IMR-90 (cell line): Measurements from ENCODE around the gene GTF2F2. TPM values are rescaled to one million over a fixed set of nuclear protein-coding genes. Genes with fewer than 3 reads are reported as not detected.

ENCODE experiments used
- ATAC-seq: fragments of 200-7000 bp; cut with Tn5 transposase; 2 replicates; pipeline ENCODE4 v1.9.1; 2020; ENCODE audit warnings: low read depth, mild to moderate bottlenecking, moderate library complexity
- BruUV-seq: library from RNA; stranded (reverse); fragments of 400-500 nt; replicated peaks from 2 replicates; lab custom pipeline; 2021; lab: Mats Ljungman, UMichigan
- CTCF ChIA-PET: fragments of 300-600 bp; formaldehyde crosslinking; extraction: SDS; loops from one replicate; lab custom pipeline; 2021; ENCODE audit warnings: antibody characterized with exemption; lab: Yijun Ruan, JAX
- POLR2A ChIA-PET: fragments of 300-600 bp; sonication (Branson Sonifier 250); formaldehyde crosslinking; loops from one replicate; lab custom pipeline; 2022; ENCODE audit warnings: antibody characterized with exemption; ENCODE audit not compliant: unreplicated experiment; lab: Charles Lee
- DNase-seq: peaks from one replicate; pipeline ENCODE4 v3.0.0; 2013
- H2AFZ ChIP-seq: replicated peaks from 2 replicates; pipeline ENCODE3; 2013; ENCODE audit warnings: low read length, mild to moderate bottlenecking; ENCODE audit not compliant: poor library complexity
- H2AK5ac ChIP-seq: 2 replicates; pipeline ENCODE4 v1.6.1; 2013; ENCODE audit warnings: low read depth, low read length, inconsistent platforms
- H2AK9ac ChIP-seq: replicated peaks from 2 replicates; pipeline ENCODE3; 2013; ENCODE audit warnings: mild to moderate bottlenecking, low read depth, low read length, moderate library complexity; ENCODE audit not compliant: poor library complexity
- H2BK120ac ChIP-seq: 2 replicates; pipeline ENCODE4 v1.6.1; 2013; ENCODE audit warnings: low read depth, low read length, inconsistent platforms
- H2BK15ac ChIP-seq: 3 replicates; pipeline ENCODE4 v1.6.1; 2013; ENCODE audit warnings: low read depth, low read length, inconsistent platforms
- H2BK20ac ChIP-seq: 2 replicates; pipeline ENCODE4 v1.6.1; 2013; ENCODE audit warnings: low read depth, mild to moderate bottlenecking, inconsistent platforms, low read length, moderate library complexity
- H2BK5ac ChIP-seq: 2 replicates; pipeline ENCODE4 v1.6.1; 2013; ENCODE audit warnings: mild to moderate bottlenecking, low read depth, low read length, inconsistent platforms; ENCODE audit not compliant: poor library complexity, severe bottlenecking
- H3K14ac ChIP-seq: replicated peaks from 2 replicates; pipeline ENCODE4 v1.6.1; 2013; ENCODE audit warnings: low read depth, low read length, inconsistent platforms
- H3K18ac ChIP-seq: 2 replicates; pipeline ENCODE4 v1.6.1; 2013; ENCODE audit warnings: low read depth, low read length, control low read depth
- H3K23ac ChIP-seq: 2 replicates; pipeline ENCODE4 v1.6.1; 2013; ENCODE audit warnings: low read depth, low read length, inconsistent platforms
- H3K27ac ChIP-seq: 2 replicates; pipeline ENCODE4 v1.5.1; 2013; ENCODE audit warnings: mild to moderate bottlenecking, control low read depth, low read length; ENCODE audit not compliant: insufficient read depth
- H3K27me3 ChIP-seq: 2 replicates; pipeline ENCODE4 v1.6.1; 2013; ENCODE audit warnings: low read length; ENCODE audit not compliant: control insufficient read depth, insufficient read depth
- H3K36me3 ChIP-seq: 2 replicates; pipeline ENCODE4 v1.6.1; 2013; ENCODE audit warnings: low read length, mixed read lengths; ENCODE audit not compliant: control insufficient read depth, insufficient read depth
- H3K4ac ChIP-seq: 2 replicates; pipeline ENCODE4 v1.6.1; 2013; ENCODE audit warnings: low read depth, low read length, inconsistent platforms
- H3K4me1 ChIP-seq: 2 replicates; pipeline ENCODE4 v1.6.1; 2013; ENCODE audit warnings: low read length, mixed read lengths; ENCODE audit not compliant: control insufficient read depth, insufficient read depth
- H3K4me2 ChIP-seq: 2 replicates; pipeline ENCODE4 v1.6.1; 2013; ENCODE audit warnings: low read depth, mild to moderate bottlenecking, control low read depth, low read length, moderate library complexity
- H3K4me3 ChIP-seq: 2 replicates; pipeline ENCODE4 v1.5.1; 2013; ENCODE audit warnings: low read depth, mild to moderate bottlenecking, control low read depth, low read length, moderate library complexity; ENCODE audit not compliant: insufficient read depth
- H3K56ac ChIP-seq: 2 replicates; pipeline ENCODE4 v1.6.1; 2013; ENCODE audit warnings: low read length, inconsistent platforms; ENCODE audit not compliant: insufficient read depth; ENCODE audit errors: extremely low read depth
- H3K79me1 ChIP-seq, 2 experiments: 2 replicates each; pipeline ENCODE4 v1.6.1; 2013; ENCODE audit warnings: low read length in 2 of 2, inconsistent platforms in 1 of 2, low read depth in 1 of 2
- H3K9ac ChIP-seq: 2 replicates; pipeline ENCODE4 v1.6.1; 2013; ENCODE audit warnings: low read depth, low read length, control low read depth
- H3K9me1 ChIP-seq: 2 replicates; pipeline ENCODE4 v1.6.1; 2013; ENCODE audit warnings: low read length, inconsistent platforms; ENCODE audit not compliant: insufficient read depth
- H3K9me3 ChIP-seq: 2 replicates; pipeline ENCODE4 v1.6.1; 2013; ENCODE audit warnings: low read length; ENCODE audit not compliant: control insufficient read depth, insufficient read depth
- H4K20me1 ChIP-seq: 2 replicates; pipeline ENCODE4 v1.6.1; 2013; ENCODE audit warnings: low read length, inconsistent platforms; ENCODE audit not compliant: insufficient read depth
- H4K5ac ChIP-seq: 2 replicates; pipeline ENCODE4 v1.6.1; 2013; ENCODE audit warnings: mild to moderate bottlenecking, low read depth, low read length, control low read depth
- H4K8ac ChIP-seq, 2 experiments: 2 replicates each; pipeline ENCODE4 v1.6.1; 2013; ENCODE audit warnings: low read depth in 2 of 2, low read length in 2 of 2, control low read depth in 1 of 2, inconsistent platforms in 1 of 2
- H4K91ac ChIP-seq: 2 replicates; pipeline ENCODE4 v1.6.1; 2013; ENCODE audit warnings: low read depth, low read length, inconsistent platforms; ENCODE audit not compliant: insufficient read depth
- MAFK ChIP-seq: IDR thresholded peaks from 2 replicates; pipeline ENCODE4 v1.6.1; 2012; ENCODE audit warnings: low read depth, low read length, improper control_type of control experiment
- WGBS, 2 experiments: methylation state at CpG; one replicate each; pipeline versions ENCODE4 v1.1.5 to v1.1.7; 2013; ENCODE audit warnings: missing lambda C conversion rate in 2 of 2; ENCODE audit not compliant: insufficient read length in 1 of 2; ENCODE audit errors: extremely low coverage in 2 of 2; 5-methylcytosine and 5-hydroxymethylcytosine counted together
- dilution Hi-C: fragments of 300-500 bp; cut with HindIII; formaldehyde crosslinking; loops from one replicate; pipeline ENCODE4 v1.14.3; 2018; ENCODE audit warnings: low sequenced_read_pairs; ENCODE audit not compliant: unreplicated experiment
- in situ Hi-C: fragments of 300-500 bp; cut with MboI; formaldehyde crosslinking; loops from 3 replicates; pipeline ENCODE4 v1.14.3; 2019; ENCODE audit warnings: low sequenced_read_pairs, inconsistent platforms, mixed read lengths
- intact Hi-C: fragments of 100-400 bp; cut with micrococcal nuclease; formaldehyde crosslinking; loops from 2 replicates; pipeline ENCODE4 v1.10.0; 2022
- polyA plus RNA-seq, 3 experiments: library from polyadenylated mRNA; depleted of rRNA; stranded (reverse); fragments of >200 nt; gene quantifications; 2 replicates each; pipeline ENCODE4 v1.2.3, GENCODE V29; 2012; ENCODE audit warnings: low replicate concordance in 1 of 3
- total RNA-seq: library from RNA; depleted of rRNA; stranded (reverse); fragments of >200 nt; gene quantifications from 2 replicates; pipeline ENCODE4 v1.2.3, GENCODE V29; 2012

The GTF2F2 gene
- total and polyA plus RNA-seq, 2 of the 4 experiments (the other 2 are of a cell fraction): 16.5 to 21.0 TPM

GRCh38 chr13:45254396-45254795 lies 134.1 kb downstream of the GTF2F2 start:
- peak overlapping the region in 1 of 2 experiments; percentile 58; a peak in 2 of 4 replicates for H4K8ac ChIP-seq
- H4K20me1 ChIP-seq: peaks cover 4% of the 10 kb centered on the region; the same call in 1 of the 2 replicates
- peak overlapping the region; percentile 50; the same call in 1 of the 2 replicates for H3K18ac ChIP-seq
- ChIA-PET CTCF (no interaction called here), POLR2A (no interaction called here)
- DNase-seq (no peak), ATAC-seq (no peak)
- H3K9ac ChIP-seq: no peak overlapping the region
- H3K27me3 ChIP-seq: no peaks in the 10 kb centered on the region
- 0 out of 2 replicates have a peak overlapping the region, but pooled peaks have one; percentile 25 for H3K14ac ChIP-seq
- peak overlapping the region; percentile 64 for H3K4ac ChIP-seq
- peaks cover 17% of the 10 kb centered on the region for H3K4me1 ChIP-seq
- H2BK15ac ChIP-seq: peak overlapping the region; percentile 87; the same call in 2 of the 3 replicates
- no peak overlapping the region for H3K4me3 ChIP-seq
- peaks cover 6 to 23% of the 10 kb centered on the region in 2 experiments; a peak in 3 of 4 replicates for H3K79me1 ChIP-seq
- peak overlapping the region; percentile 91 for H2BK5ac ChIP-seq
- dilution Hi-C loops (no loop called here), intact Hi-C loops (no loop called here), in situ Hi-C loops (no loop called here)
- no peak overlapping the region for H3K56ac ChIP-seq
- WGBS, 2 experiments: 100% methylated on average over 1 of the region's 2 CpGs; no CpG with 5 or more reads in 1 of the 2 experiments
- no peak overlapping the region for H3K4me2 ChIP-seq
- peak overlapping the region; percentile 85; the same call in 1 of the 2 replicates for H2BK20ac ChIP-seq
- peak overlapping the region; percentile 80; the same call in 1 of the 2 replicates for H4K5ac ChIP-seq
- no peak for TF ChIP-seq MAFK
- peak overlapping the region; percentile 80; the same call in 1 of the 2 replicates for H2AK5ac ChIP-seq
- H3K27ac ChIP-seq: no peak overlapping the region
- no TSS peak for BruUV-seq
- H2AFZ ChIP-seq: no peak overlapping the region
- H2BK120ac ChIP-seq: peak overlapping the region; percentile 52
- no peaks in the 10 kb centered on the region for H3K9me3 ChIP-seq
- peak overlapping the region; percentile 55 for H4K91ac ChIP-seq
- no peak overlapping the region for H3K23ac ChIP-seq
- no peak overlapping the region for H2AK9ac ChIP-seq
- H3K9me1 ChIP-seq: peaks cover 11% of the 10 kb centered on the region
- 0 out of 2 replicates have a peak, but pooled peaks cover 2% of the 10 kb centered on the region for H3K36me3 ChIP-seq
